Measurements from ENCODE around the gene CDCA4.
"Not testable (repeated sequence)": the region's sequence is repeated elsewhere in the genome, so short reads cannot be mapped to it uniquely, and the experiment has no call there.

Gene CDCA4

GRCh38 chr14:105020815-105021655 is at the start of gene CDCA4:
Gene CDCA4, minus strand, starts transcription at chr14:105021083. Its CDS starts 9,154 bp downstream, at chr14:105011929.
- ATAC-seq (replicated peaks) (peak; percentile 85 to 88), DNase-seq (peak; percentile 96)
- no peaks in the 10 kb centered on the region for H3K27me3 Mint-ChIP-seq
- peaks cover 16 to 32% of the 10 kb centered on the region in 2 donors for H3K36me3 Mint-ChIP-seq
- H3K4me3 Mint-ChIP-seq, result peak within 1 kb of the TSS; percentile 95 to 99
- peaks cover 25 to 50% of the 10 kb centered on the region in 2 donors for H3K4me1 Mint-ChIP-seq
- H3K27ac Mint-ChIP-seq, result peak within 1 kb of the TSS; percentile 96
- H3K9me3 Mint-ChIP-seq, result no peaks in the 10 kb centered on the region

GRCh38 chr14:105069871-105070759 is 49.2 kb upstream of the CDCA4 start:
- H3K4me3 Mint-ChIP-seq, result peak overlapping the region; percentile 61 to 74
- H3K27me3 Mint-ChIP-seq, result no peaks in the 10 kb centered on the region
- ATAC-seq (replicated peaks) (peak; percentile 69 to 73), DNase-seq (peak; percentile 87)
- peaks cover 0 to 2% of the 10 kb centered on the region in 2 donors for H3K9me3 Mint-ChIP-seq
- H3K36me3 Mint-ChIP-seq, result peaks cover 3 to 10% of the 10 kb centered on the region in 2 donors
- peaks cover 57 to 87% of the 10 kb centered on the region in 2 donors for H3K4me1 Mint-ChIP-seq
- peak overlapping the region; percentile 99 for H3K27ac Mint-ChIP-seq

- H3K4me3 Mint-ChIP-seq, result peak overlapping the region; percentile 17 to 61
- H3K27ac Mint-ChIP-seq, result peak overlapping the region; percentile 99
- peaks cover 8 to 16% of the 10 kb centered on the region in 2 donors for H3K36me3 Mint-ChIP-seq
- no peak for ATAC-seq (replicated peaks)
- DNase-seq, result no peak
- peaks cover 56 to 90% of the 10 kb centered on the region in 2 donors for H3K4me1 Mint-ChIP-seq
- peaks cover 0 to 3% of the 10 kb centered on the region in 2 donors for H3K9me3 Mint-ChIP-seq
- no peaks in the 10 kb centered on the region for H3K27me3 Mint-ChIP-seq
Observed at GRCh38 chr14:105069522-105069870, 48.6 kb upstream of the CDCA4 start.

- Mint-ChIP-seq H3K4me3 (no peak overlapping the region), H3K4me1 (peaks cover 57 to 91% of the 10 kb centered on the region in 2 donors), H3K27ac (peak overlapping the region; percentile 48), H3K27me3 (no peaks in the 10 kb centered on the region), H3K36me3 (peaks cover 13 to 22% of the 10 kb centered on the region in 2 donors), H3K9me3 (peaks cover 0 to 4% of the 10 kb centered on the region in 2 donors)
- no peak for ATAC-seq (replicated peaks)
- no peak for DNase-seq
Observed at GRCh38 chr14:105068818-105069217, 47.9 kb upstream of the CDCA4 start.

GRCh38 chr14:105067969-105068301 is 47.1 kb upstream of the CDCA4 start:
- DNase-seq (no peak), ATAC-seq (replicated peaks) (no peak)
- Mint-ChIP-seq H3K36me3 (peaks cover 14 to 30% of the 10 kb centered on the region in 2 donors), H3K9me3 (peaks cover 0 to 4% of the 10 kb centered on the region in 2 donors), H3K27ac (no peak overlapping the region), H3K4me3 (no peak overlapping the region), H3K27me3 (no peaks in the 10 kb centered on the region), H3K4me1 (peaks cover 56 to 97% of the 10 kb centered on the region in 2 donors)

DNA sequence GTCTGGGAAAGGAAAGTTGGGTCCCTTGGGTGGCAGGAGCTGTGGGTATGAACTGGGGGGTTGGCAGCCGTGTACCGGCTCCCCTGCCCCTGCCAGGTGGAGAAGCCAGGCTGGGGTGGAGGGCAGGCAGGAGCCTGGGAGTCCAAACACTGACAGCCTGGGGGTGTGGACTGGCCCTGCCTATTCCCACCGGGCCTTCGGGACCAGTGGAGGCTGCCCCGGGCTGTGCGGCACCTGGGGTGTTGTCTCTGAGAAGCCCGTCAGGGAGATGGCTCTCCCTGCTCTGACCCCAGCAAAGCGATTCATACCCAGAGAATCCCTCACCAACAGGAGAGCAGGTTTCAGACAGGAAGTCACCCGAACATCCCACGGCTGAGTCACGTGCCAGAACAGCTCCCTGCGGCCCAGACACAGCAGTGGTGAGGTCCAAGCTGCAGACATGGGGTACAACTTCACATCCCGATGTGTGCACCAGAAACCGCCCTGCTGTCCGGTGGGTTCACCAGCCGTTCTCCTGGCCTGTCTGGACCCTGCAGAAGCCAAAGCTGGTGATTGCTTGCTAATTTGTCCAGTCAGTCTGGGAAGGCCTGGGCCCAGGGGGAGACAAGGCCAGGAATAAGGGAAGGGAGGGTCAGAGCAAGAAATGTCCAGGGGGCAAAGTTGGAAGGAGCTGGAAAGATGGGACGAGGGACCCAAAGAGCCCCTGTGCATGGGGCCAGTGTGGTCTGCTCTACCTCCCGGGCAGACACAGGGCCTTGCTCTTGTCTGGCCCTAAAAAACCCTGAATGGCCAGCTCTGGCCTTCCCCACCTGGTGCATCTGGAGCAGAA is 46.5 kb upstream of the CDCA4 start:
- H3K36me3 Mint-ChIP-seq, result peaks cover 16 to 33% of the 10 kb centered on the region in 2 donors
- DNase-seq, result peak; percentile 44
- H3K27ac Mint-ChIP-seq, result peak overlapping the region; percentile 99
- peaks cover 0 to 4% of the 10 kb centered on the region in 2 donors for H3K9me3 Mint-ChIP-seq
- H3K27me3 Mint-ChIP-seq, result no peaks in the 10 kb centered on the region
- H3K4me1 Mint-ChIP-seq, result peaks cover 55 to 97% of the 10 kb centered on the region in 2 donors
- ATAC-seq (replicated peaks), result no peak
- H3K4me3 Mint-ChIP-seq, result peak overlapping the region; percentile 65 to 100

- ATAC-seq (replicated peaks) (no peak), DNase-seq (peak; percentile 67)
- Mint-ChIP-seq H3K4me1 (peaks cover 55 to 99% of the 10 kb centered on the region in 2 donors), H3K27me3 (no peaks in the 10 kb centered on the region), H3K27ac (peak overlapping the region; percentile 99), H3K36me3 (peaks cover 23 to 40% of the 10 kb centered on the region in 2 donors), H3K9me3 (peaks cover 0 to 4% of the 10 kb centered on the region in 2 donors), H3K4me3 (peak overlapping the region; percentile 100)
Observed at GRCh38 chr14:105066240-105067071, 45.6 kb upstream of the CDCA4 start.

DNA sequence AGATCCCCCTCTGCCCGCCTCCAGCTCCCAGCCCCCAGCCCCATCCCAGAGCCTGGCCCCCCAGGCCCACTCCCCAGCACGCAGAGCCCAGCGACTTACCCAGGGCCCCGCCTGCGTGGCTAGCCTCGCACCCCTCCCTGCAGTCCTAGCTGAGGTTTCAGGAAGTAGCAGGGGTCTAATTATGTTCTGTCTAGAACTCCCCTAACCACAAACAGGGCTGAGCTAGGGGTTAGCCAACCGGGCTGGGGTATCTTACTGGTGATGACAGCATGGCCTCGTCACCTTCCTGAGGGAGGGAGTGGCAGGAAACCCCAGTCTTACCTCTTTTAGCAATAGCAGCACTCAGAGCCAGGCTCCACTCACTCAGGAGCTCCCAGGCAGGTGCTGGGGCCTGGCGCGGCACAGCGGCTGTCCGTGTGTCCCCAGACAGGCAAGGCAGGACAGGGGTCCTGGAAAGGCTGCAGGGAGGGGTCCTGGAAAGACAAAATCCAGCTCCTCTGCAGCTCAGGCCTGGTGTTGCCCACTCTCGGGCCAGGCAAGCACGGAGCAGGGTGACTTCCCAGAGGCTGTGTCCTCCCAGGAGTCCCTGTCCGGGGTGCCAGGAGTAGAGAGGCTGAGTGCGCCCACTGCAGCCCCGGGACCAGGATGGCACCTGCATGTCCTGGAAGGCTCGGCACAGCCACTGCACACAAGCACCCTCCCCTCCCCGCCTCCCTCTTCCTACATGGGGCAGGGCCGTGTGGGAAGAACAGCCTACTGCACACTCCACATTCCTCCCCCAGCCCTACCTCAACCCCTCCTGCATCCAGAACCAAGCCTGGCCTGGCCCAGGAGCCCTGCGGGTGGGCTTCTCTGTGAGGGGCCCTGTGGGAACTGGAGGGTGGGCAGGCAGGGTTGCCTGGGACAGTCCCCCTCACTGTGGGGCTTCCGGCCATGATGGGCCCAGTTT is 44.7 kb upstream of the CDCA4 start, which contains the start of gene GPR132:
GPR132 (minus strand) TSS at position 151 of the 949 bp plus-strand sequence. CDS start 10,010 bp downstream, outside the sequence.
- Mint-ChIP-seq H3K36me3 (peaks cover 27 to 42% of the 10 kb centered on the region in 2 donors), H3K4me3 (peak within 1 kb of the TSS; percentile 100), H3K27ac (peak within 1 kb of the TSS; percentile 99), H3K9me3 (peaks cover 0 to 4% of the 10 kb centered on the region in 2 donors), H3K27me3 (no peaks in the 10 kb centered on the region), H3K4me1 (peaks cover 52 to 99% of the 10 kb centered on the region in 2 donors)
- ATAC-seq (replicated peaks) (peak; percentile 67 to 74), DNase-seq (peak; percentile 91)

- peak; percentile 54 for DNase-seq
- H3K4me3 Mint-ChIP-seq, result peak overlapping the region; percentile 100
- H3K27me3 Mint-ChIP-seq, result no peaks in the 10 kb centered on the region
- ATAC-seq (replicated peaks), result peak; percentile 15 to 35
- peak overlapping the region; percentile 99 for H3K27ac Mint-ChIP-seq
- H3K4me1 Mint-ChIP-seq, result peaks cover 51 to 99% of the 10 kb centered on the region in 2 donors
- peaks cover 0 to 4% of the 10 kb centered on the region in 2 donors for H3K9me3 Mint-ChIP-seq
- peaks cover 30 to 44% of the 10 kb centered on the region in 2 donors for H3K36me3 Mint-ChIP-seq
Observed at GRCh38 chr14:105064721-105065143, 43.8 kb upstream of the CDCA4 start.

DNA sequence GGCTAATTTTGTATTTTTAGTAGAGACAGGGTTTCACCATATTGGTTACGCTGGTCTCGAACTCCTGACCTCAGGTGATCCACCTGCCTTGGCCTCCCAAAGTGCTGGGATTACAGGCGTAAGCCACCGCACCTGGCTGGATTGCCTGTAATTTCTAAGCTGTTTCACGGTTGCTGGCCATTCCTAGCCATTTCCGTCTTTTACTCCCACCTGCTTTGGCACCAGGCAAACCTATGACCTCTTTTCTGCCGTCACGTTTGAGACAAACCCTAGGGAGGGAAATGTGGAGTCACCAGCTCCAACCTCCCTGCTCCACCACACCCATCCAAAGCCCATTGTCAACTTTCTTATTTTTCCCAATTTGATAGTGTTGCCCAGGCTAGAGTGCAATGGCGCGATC is 43.1 kb upstream of the CDCA4 start:
- H3K4me1 Mint-ChIP-seq, result peaks cover 54 to 99% of the 10 kb centered on the region in 2 donors
- no peak for DNase-seq
- no peaks in the 10 kb centered on the region for H3K27me3 Mint-ChIP-seq
- peaks cover 37 to 48% of the 10 kb centered on the region in 2 donors for H3K36me3 Mint-ChIP-seq
- peak overlapping the region; percentile 99 for H3K27ac Mint-ChIP-seq
- peak overlapping the region; percentile 100 for H3K4me3 Mint-ChIP-seq
- peaks cover 0 to 4% of the 10 kb centered on the region in 2 donors for H3K9me3 Mint-ChIP-seq
- ATAC-seq (replicated peaks), result no peak

DNA sequence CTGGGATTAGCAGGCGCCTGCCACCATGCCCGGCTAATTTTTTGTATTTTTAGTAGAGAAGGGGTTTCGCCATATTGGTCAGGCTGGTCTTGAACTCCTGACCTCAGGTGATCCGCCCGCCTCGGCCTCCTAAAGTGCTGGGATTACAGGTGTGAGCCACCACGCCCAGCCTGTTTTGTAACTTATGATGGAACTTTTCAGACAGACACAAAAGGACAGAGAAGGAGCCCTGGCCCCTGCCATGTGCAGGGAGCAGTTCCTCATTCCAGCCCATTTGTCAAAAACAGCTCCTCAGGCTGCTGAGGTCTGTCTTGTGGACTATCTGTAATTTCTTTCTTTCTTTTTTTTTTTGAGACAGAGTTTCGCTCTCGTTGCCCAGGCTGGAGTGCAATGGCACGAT is 42.6 kb upstream of the CDCA4 start:
- Mint-ChIP-seq H3K4me1 (peaks cover 55 to 99% of the 10 kb centered on the region in 2 donors), H3K4me3 (peak overlapping the region; percentile 100), H3K36me3 (peaks cover 38 to 49% of the 10 kb centered on the region in 2 donors), H3K27ac (peak overlapping the region; percentile 99)
- peak; percentile 44 for DNase-seq
- H3K9me3 Mint-ChIP-seq, H3K27me3 Mint-ChIP-seq: not testable (repeated sequence)
- ATAC-seq (replicated peaks), result peak; percentile 15 to 29

DNA sequence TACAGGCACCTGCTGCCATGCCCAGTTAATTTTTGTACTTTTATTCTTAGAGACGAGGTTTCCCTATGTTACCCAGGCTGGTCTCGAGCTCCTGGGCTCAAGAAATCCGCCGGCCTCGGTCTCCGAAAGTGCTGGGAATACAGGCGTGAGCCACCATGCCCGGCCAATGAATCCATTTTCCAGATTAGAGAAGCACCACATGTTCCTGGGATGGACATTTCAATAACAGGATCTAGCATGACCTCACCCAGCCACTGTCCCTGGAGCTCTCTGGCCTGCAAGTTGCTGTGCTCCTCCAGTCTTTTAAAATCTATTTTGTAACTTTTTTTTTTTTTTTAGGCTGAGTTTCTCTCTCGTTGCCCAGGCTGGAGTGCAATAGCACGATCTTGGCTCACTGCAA is 42.2 kb upstream of the CDCA4 start:
- Mint-ChIP-seq H3K4me1 (peaks cover 56 to 99% of the 10 kb centered on the region in 2 donors), H3K4me3 (peak overlapping the region; percentile 100), H3K36me3 (peaks cover 40 to 54% of the 10 kb centered on the region in 2 donors), H3K27ac (peak overlapping the region; percentile 99), H3K27me3 (no peaks in the 10 kb centered on the region), H3K9me3 (peaks cover 0 to 2% of the 10 kb centered on the region in 2 donors)
- DNase-seq, result no peak
- no peak for ATAC-seq (replicated peaks)

Data from stimulated activated naive B cell treated with anti-CD40 and anti-IgM and Interleukin-4, amounts not matched to agents 10 μg/mL and 1 μg/mL and 100 μg/mL, for 72 hours (primary cell).